ENCODE measurements around the gene PIEZO2.

DNA sequence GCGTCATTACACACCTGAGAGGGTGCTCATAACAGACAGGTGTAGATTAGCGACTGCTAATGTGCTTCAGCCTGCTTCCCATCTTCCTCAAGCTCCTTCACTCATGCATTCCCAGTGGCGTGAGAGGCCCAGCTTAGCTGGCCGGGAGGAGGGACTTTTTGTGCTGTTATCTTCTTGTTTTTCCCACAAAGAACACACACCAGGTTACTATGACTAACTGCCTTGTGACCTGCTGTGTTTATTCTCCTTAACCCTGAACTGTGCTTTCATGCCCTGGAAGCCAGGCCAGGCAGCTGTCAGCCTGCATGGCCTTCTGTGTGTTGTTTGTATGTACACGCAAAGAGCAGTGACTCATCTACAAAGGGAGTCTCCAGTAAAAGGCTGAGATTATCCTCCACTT is 143.8 kb downstream of the PIEZO2 start:
- TF ChIP-seq, protein P1, sequence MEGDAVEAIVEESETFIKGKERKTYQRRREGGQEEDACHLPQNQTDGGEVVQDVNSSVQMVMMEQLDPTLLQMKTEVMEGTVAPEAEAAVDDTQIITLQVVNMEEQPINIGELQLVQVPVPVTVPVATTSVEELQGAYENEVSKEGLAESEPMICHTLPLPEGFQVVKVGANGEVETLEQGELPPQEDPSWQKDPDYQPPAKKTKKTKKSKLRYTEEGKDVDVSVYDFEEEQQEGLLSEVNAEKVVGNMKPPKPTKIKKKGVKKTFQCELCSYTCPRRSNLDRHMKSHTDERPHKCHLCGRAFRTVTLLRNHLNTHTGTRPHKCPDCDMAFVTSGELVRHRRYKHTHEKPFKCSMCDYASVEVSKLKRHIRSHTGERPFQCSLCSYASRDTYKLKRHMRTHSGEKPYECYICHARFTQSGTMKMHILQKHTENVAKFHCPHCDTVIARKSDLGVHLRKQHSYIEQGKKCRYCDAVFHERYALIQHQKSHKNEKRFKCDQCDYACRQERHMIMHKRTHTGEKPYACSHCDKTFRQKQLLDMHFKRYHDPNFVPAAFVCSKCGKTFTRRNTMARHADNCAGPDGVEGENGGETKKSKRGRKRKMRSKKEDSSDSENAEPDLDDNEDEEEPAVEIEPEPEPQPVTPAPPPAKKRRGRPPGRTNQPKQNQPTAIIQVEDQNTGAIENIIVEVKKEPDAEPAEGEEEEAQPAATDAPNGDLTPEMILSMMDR (IDR thresholded peaks at IDR 0.05; ENCODE audit: insufficient read depth, low read depth, low read length), result no peak
- TF ChIP-seq EZH2 (IDR thresholded peaks at IDR 0.05; ENCODE audit: insufficient read depth, low read length), result no peak
